OCI-LY3 (cell line): ENCODE data around the gene INSIG1.

Experiments
- EZH2phosphoT487 ChIP-seq: fragments of 200-600 bp; shearing (Covaris generic); IDR thresholded peaks from 2 replicates; pipeline ENCODE4 v1.6.1; 2018; ENCODE audit warnings: antibody characterized with exemption, mixed run types, low read depth
- TF ChIP-seq, protein P1 (sequence below): fragments of 200-600, 300-600 bp; sonication (generic); IDR thresholded peaks from 2 replicates; pipeline ENCODE4 v1.5.1; 2014; ENCODE audit warnings: antibody characterized with exemption, low read length, low read depth

DNA sequence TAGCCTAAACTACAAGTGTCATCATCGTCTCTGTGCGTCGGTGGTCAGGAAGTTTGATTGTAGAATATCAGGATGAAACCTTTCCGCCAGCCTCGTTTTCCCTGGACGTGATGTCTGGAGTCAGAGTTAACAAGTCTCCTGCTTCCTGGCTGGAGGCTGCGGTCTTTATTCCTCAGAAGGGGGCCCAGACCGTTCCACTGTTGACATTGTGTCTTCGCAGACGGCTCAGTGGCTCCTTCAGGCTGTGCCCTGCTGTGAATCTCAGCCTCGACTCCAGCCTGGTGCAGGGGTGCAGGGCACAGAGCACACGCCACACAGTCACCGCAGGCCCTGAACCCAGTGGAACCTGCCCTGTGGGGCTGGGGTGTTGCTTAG lies 37.2 kb upstream of the INSIG1 start:
- TF ChIP-seq, protein P1, sequence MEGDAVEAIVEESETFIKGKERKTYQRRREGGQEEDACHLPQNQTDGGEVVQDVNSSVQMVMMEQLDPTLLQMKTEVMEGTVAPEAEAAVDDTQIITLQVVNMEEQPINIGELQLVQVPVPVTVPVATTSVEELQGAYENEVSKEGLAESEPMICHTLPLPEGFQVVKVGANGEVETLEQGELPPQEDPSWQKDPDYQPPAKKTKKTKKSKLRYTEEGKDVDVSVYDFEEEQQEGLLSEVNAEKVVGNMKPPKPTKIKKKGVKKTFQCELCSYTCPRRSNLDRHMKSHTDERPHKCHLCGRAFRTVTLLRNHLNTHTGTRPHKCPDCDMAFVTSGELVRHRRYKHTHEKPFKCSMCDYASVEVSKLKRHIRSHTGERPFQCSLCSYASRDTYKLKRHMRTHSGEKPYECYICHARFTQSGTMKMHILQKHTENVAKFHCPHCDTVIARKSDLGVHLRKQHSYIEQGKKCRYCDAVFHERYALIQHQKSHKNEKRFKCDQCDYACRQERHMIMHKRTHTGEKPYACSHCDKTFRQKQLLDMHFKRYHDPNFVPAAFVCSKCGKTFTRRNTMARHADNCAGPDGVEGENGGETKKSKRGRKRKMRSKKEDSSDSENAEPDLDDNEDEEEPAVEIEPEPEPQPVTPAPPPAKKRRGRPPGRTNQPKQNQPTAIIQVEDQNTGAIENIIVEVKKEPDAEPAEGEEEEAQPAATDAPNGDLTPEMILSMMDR: no peak
- no peak for TF ChIP-seq EZH2phosphoT487
